ENCODE data around the gene FRMD4A.

- TF ChIP-seq CTCF (IDR thresholded peaks at IDR 0.05), result no peak
- no peak for TF ChIP-seq POLR2A (IDR thresholded peaks at IDR 0.05)
These were observed 445.3 kb downstream of the FRMD4A start for GRCh38 chr10:13885238-13885990.

All from uterus (tissue), 2 donors.